ENCODE measurements around the gene TEPSIN.
A peak's percentile ranks its signal among the peaks of the same experiment; 100 is the strongest.

The TEPSIN gene

GRCh38 chr17:81250286-81251093 is 11.6 kb upstream of the TEPSIN start:
- Histone ChIP-seq H3K4me1 (ENCODE audit: control insufficient read depth in 2 of 2, insufficient read depth in 2 of 2, low read length in 2 of 2) (peaks cover 34 to 38% of the 10 kb centered on the region in 2 donors), H3K9ac (ENCODE audit: low read depth in 1 of 2, low read length in 2 of 2) (peak overlapping the region in 1 of 2 donors; percentile 19), H3K9me3 (ENCODE audit: control insufficient read depth in 2 of 2, low read length in 2 of 2) (no peaks in the 10 kb centered on the region), H3K36me3 (ENCODE audit: control insufficient read depth in 2 of 2, insufficient read depth in 2 of 2, low read length in 2 of 2) (peaks cover 8 to 21% of the 10 kb centered on the region in 2 donors), H3K27ac (ENCODE audit: low read depth in 2 of 2, low read length in 2 of 2) (peak overlapping the region; percentile 60 to 61), H3K4me3 (ENCODE audit: low read length in 2 of 2) (no peak overlapping the region), H3K27me3 (ENCODE audit: control insufficient read depth in 2 of 2, insufficient read depth in 2 of 2, low read length in 2 of 2) (no peaks in the 10 kb centered on the region)

- H3K27ac ChIP-seq (ENCODE audit: low read depth in 2 of 2, low read length in 2 of 2) = no peak overlapping the region
- peaks cover 8 to 21% of the 10 kb centered on the region in 2 donors for H3K36me3 ChIP-seq (ENCODE audit: control insufficient read depth in 2 of 2, insufficient read depth in 2 of 2, low read length in 2 of 2)
- H3K27me3 ChIP-seq (ENCODE audit: control insufficient read depth in 2 of 2, insufficient read depth in 2 of 2, low read length in 2 of 2) = no peaks in the 10 kb centered on the region
- peaks cover 26 to 33% of the 10 kb centered on the region in 2 donors for H3K4me1 ChIP-seq (ENCODE audit: control insufficient read depth in 2 of 2, insufficient read depth in 2 of 2, low read length in 2 of 2)
- H3K9ac ChIP-seq (ENCODE audit: low read depth in 1 of 2, low read length in 2 of 2) = no peak overlapping the region
- no peak overlapping the region for H3K4me3 ChIP-seq (ENCODE audit: low read length in 2 of 2)
- no peaks in the 10 kb centered on the region for H3K9me3 ChIP-seq (ENCODE audit: control insufficient read depth in 2 of 2, low read length in 2 of 2)
Observed at GRCh38 chr17:81249223-81250040, 10.6 kb upstream of the TEPSIN start.

- peaks cover 8 to 21% of the 10 kb centered on the region in 2 donors for H3K36me3 ChIP-seq (ENCODE audit: control insufficient read depth in 2 of 2, insufficient read depth in 2 of 2, low read length in 2 of 2)
- no peak overlapping the region for H3K27ac ChIP-seq (ENCODE audit: low read depth in 2 of 2, low read length in 2 of 2)
- H3K4me1 ChIP-seq (ENCODE audit: control insufficient read depth in 2 of 2, insufficient read depth in 2 of 2, low read length in 2 of 2) = peaks cover 26 to 33% of the 10 kb centered on the region in 2 donors
- no peak overlapping the region for H3K9ac ChIP-seq (ENCODE audit: low read depth in 1 of 2, low read length in 2 of 2)
- H3K4me3 ChIP-seq (ENCODE audit: low read length in 2 of 2) = no peak overlapping the region
- no peaks in the 10 kb centered on the region for H3K9me3 ChIP-seq (ENCODE audit: control insufficient read depth in 2 of 2, low read length in 2 of 2)
- no peaks in the 10 kb centered on the region for H3K27me3 ChIP-seq (ENCODE audit: control insufficient read depth in 2 of 2, insufficient read depth in 2 of 2, low read length in 2 of 2)
Observed at GRCh38 chr17:81248649-81249048, 9.8 kb upstream of the TEPSIN start.

- Histone ChIP-seq H3K9ac (ENCODE audit: low read depth in 1 of 2, low read length in 2 of 2) (no peak overlapping the region), H3K4me1 (ENCODE audit: control insufficient read depth in 2 of 2, insufficient read depth in 2 of 2, low read length in 2 of 2) (peaks cover 18 to 25% of the 10 kb centered on the region in 2 donors), H3K27me3 (ENCODE audit: control insufficient read depth in 2 of 2, insufficient read depth in 2 of 2, low read length in 2 of 2) (no peaks in the 10 kb centered on the region), H3K27ac (ENCODE audit: low read depth in 2 of 2, low read length in 2 of 2) (no peak overlapping the region), H3K4me3 (ENCODE audit: low read length in 2 of 2) (no peak overlapping the region), H3K9me3 (ENCODE audit: control insufficient read depth in 2 of 2, low read length in 2 of 2) (no peaks in the 10 kb centered on the region), H3K36me3 (ENCODE audit: control insufficient read depth in 2 of 2, insufficient read depth in 2 of 2, low read length in 2 of 2) (peaks cover 8 to 18% of the 10 kb centered on the region in 2 donors)
Observed at GRCh38 chr17:81247339-81247990, 8.6 kb upstream of the TEPSIN start.

- Histone ChIP-seq H3K9me3 (ENCODE audit: control insufficient read depth in 2 of 2, low read length in 2 of 2) (no peaks in the 10 kb centered on the region), H3K9ac (ENCODE audit: low read depth in 1 of 2, low read length in 2 of 2) (no peak overlapping the region), H3K4me3 (ENCODE audit: low read length in 2 of 2) (no peak overlapping the region), H3K27me3 (ENCODE audit: control insufficient read depth in 2 of 2, insufficient read depth in 2 of 2, low read length in 2 of 2) (no peaks in the 10 kb centered on the region), H3K4me1 (ENCODE audit: control insufficient read depth in 2 of 2, insufficient read depth in 2 of 2, low read length in 2 of 2) (peaks cover 11 to 18% of the 10 kb centered on the region in 2 donors), H3K27ac (ENCODE audit: low read depth in 2 of 2, low read length in 2 of 2) (no peak overlapping the region), H3K36me3 (ENCODE audit: control insufficient read depth in 2 of 2, insufficient read depth in 2 of 2, low read length in 2 of 2) (peaks cover 4 to 14% of the 10 kb centered on the region in 2 donors)
Observed at GRCh38 chr17:81246679-81247338, 8.0 kb upstream of the TEPSIN start.

- Histone ChIP-seq H3K4me1 (ENCODE audit: control insufficient read depth in 2 of 2, insufficient read depth in 2 of 2, low read length in 2 of 2) (peaks cover 9 to 14% of the 10 kb centered on the region in 2 donors), H3K9me3 (ENCODE audit: control insufficient read depth in 2 of 2, low read length in 2 of 2) (no peaks in the 10 kb centered on the region), H3K27me3 (ENCODE audit: control insufficient read depth in 2 of 2, insufficient read depth in 2 of 2, low read length in 2 of 2) (no peaks in the 10 kb centered on the region), H3K27ac (ENCODE audit: low read depth in 2 of 2, low read length in 2 of 2) (no peak overlapping the region), H3K4me3 (ENCODE audit: low read length in 2 of 2) (no peak overlapping the region), H3K36me3 (ENCODE audit: control insufficient read depth in 2 of 2, insufficient read depth in 2 of 2, low read length in 2 of 2) (peaks cover 4 to 16% of the 10 kb centered on the region in 2 donors), H3K9ac (ENCODE audit: low read depth in 1 of 2, low read length in 2 of 2) (no peak overlapping the region)
Observed at GRCh38 chr17:81246343-81246670, 7.5 kb upstream of the TEPSIN start.

- Histone ChIP-seq H3K27me3 (ENCODE audit: control insufficient read depth in 2 of 2, insufficient read depth in 2 of 2, low read length in 2 of 2) (no peaks in the 10 kb centered on the region), H3K9me3 (ENCODE audit: control insufficient read depth in 2 of 2, low read length in 2 of 2) (no peaks in the 10 kb centered on the region), H3K4me3 (ENCODE audit: low read length in 2 of 2) (no peak overlapping the region), H3K27ac (ENCODE audit: low read depth in 2 of 2, low read length in 2 of 2) (no peak overlapping the region), H3K36me3 (ENCODE audit: control insufficient read depth in 2 of 2, insufficient read depth in 2 of 2, low read length in 2 of 2) (peaks cover 4 to 20% of the 10 kb centered on the region in 2 donors), H3K9ac (ENCODE audit: low read depth in 1 of 2, low read length in 2 of 2) (no peak overlapping the region), H3K4me1 (ENCODE audit: control insufficient read depth in 2 of 2, insufficient read depth in 2 of 2, low read length in 2 of 2) (peaks cover 6 to 9% of the 10 kb centered on the region in 2 donors)
Observed at GRCh38 chr17:81245665-81246342, 6.9 kb upstream of the TEPSIN start.

- H3K27ac ChIP-seq (ENCODE audit: low read depth in 2 of 2, low read length in 2 of 2) = no peak overlapping the region
- H3K4me1 ChIP-seq (ENCODE audit: control insufficient read depth in 2 of 2, insufficient read depth in 2 of 2, low read length in 2 of 2) = peaks cover 2 to 4% of the 10 kb centered on the region in 2 donors
- H3K36me3 ChIP-seq (ENCODE audit: control insufficient read depth in 2 of 2, insufficient read depth in 2 of 2, low read length in 2 of 2) = peaks cover 4 to 16% of the 10 kb centered on the region in 2 donors
- H3K27me3 ChIP-seq (ENCODE audit: control insufficient read depth in 2 of 2, insufficient read depth in 2 of 2, low read length in 2 of 2) = no peaks in the 10 kb centered on the region
- H3K9ac ChIP-seq (ENCODE audit: low read depth in 1 of 2, low read length in 2 of 2) = no peak overlapping the region
- H3K4me3 ChIP-seq (ENCODE audit: low read length in 2 of 2) = no peak overlapping the region
- no peaks in the 10 kb centered on the region for H3K9me3 ChIP-seq (ENCODE audit: control insufficient read depth in 2 of 2, low read length in 2 of 2)
Observed at GRCh38 chr17:81245024-81245664, 6.3 kb upstream of the TEPSIN start.
